LNCAP (cell line): ENCODE measurements around the gene BPI.

Experiments used
- TF ChIP-seq, protein P1 (sequence below): fragments of 450-650 bp; IDR thresholded peaks from 2 replicates; pipeline ENCODE4 v1.5.1; 2017; ENCODE audit warnings: mild to moderate bottlenecking

The BPI gene

DNA sequence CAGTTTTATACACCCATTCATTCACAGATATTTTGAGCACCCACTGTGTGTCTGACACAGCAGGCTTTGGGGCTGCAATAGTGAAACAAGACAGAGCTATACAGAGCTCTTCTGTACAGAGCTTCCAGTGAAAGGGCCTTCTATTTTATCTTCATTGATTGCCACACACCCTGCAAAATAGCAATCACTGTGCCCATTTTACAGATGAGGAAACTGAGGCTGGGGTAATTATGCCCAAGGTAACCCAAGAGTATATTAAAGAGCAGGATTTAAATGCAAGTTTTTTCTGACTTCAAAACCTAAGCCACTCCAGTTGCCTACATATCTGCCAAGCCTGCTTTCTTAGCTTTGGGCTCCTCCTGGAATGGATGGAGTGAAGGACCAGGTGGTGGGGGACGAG is 4.5 kb downstream of the BPI start:
- TF ChIP-seq, protein P1, sequence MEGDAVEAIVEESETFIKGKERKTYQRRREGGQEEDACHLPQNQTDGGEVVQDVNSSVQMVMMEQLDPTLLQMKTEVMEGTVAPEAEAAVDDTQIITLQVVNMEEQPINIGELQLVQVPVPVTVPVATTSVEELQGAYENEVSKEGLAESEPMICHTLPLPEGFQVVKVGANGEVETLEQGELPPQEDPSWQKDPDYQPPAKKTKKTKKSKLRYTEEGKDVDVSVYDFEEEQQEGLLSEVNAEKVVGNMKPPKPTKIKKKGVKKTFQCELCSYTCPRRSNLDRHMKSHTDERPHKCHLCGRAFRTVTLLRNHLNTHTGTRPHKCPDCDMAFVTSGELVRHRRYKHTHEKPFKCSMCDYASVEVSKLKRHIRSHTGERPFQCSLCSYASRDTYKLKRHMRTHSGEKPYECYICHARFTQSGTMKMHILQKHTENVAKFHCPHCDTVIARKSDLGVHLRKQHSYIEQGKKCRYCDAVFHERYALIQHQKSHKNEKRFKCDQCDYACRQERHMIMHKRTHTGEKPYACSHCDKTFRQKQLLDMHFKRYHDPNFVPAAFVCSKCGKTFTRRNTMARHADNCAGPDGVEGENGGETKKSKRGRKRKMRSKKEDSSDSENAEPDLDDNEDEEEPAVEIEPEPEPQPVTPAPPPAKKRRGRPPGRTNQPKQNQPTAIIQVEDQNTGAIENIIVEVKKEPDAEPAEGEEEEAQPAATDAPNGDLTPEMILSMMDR: no peak

GRCh38 chr20:38311091-38311490 is 7.1 kb downstream of the BPI start:
- TF ChIP-seq, protein P1: no peak

DNA sequence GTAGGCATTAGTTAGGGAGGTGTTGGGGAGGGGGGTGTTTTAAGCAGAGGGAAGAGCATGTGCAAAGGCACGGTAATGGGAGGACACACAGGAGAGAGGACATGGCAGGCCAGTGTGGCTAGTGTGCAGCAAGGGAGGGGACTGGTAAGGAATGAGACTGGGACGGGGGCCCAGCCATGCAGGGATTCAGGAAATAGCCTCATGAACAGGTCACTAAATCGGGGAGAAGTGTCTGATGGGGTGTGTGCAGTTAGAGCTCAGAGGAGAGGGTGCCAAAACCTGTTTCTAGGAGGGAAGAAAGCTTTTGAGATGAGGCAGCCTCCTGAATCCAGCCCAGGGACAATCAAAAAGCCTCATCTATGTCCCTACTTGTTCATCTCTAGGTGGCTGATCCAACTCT is 7.5 kb downstream of the BPI start:
- TF ChIP-seq, protein P1: no peak

DNA sequence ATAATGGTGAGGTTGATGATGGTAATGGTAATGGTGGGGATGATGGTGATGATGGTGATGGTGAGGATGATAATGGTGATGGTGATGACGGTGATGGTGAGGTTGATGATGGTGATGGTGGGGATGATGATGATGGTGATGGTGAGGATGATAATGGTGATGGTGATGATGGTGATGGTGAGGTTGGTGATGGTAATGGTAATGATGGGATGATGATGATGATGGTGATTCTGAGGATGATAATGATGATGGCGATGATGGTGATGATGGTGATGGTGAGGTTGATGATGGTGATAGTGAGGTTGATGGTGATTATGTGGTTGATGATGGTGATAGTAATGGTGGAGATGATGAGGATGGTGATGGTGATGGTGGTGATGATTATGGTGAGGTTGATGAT is 9.7 kb downstream of the BPI start:
- TF ChIP-seq, protein P1: no peak

- TF ChIP-seq, protein P1: no peak
These were observed 11.5 kb downstream of the BPI start for GRCh38 chr20:38315290-38315966.

DNA sequence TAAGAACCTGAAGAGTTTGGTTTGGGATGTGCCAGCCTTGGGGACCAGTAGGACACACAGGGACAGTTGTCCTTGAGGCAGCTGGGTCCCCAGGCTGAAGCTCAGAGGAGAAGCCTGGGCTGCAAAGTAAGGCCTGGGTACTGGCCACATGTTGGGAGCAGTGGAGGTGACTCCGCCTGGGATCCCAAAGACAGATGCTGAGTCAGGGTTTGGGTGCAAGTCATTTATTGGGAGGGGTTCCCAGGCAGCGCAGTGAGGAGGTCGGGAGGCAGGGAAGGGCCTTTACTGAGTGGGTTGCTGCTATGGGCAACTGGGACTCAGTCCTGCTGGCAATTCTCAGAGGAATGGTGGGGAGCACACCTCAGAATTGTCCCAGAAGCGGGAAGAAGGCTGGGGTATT is 12.4 kb downstream of the BPI start:
- TF ChIP-seq, protein P1: no peak

DNA sequence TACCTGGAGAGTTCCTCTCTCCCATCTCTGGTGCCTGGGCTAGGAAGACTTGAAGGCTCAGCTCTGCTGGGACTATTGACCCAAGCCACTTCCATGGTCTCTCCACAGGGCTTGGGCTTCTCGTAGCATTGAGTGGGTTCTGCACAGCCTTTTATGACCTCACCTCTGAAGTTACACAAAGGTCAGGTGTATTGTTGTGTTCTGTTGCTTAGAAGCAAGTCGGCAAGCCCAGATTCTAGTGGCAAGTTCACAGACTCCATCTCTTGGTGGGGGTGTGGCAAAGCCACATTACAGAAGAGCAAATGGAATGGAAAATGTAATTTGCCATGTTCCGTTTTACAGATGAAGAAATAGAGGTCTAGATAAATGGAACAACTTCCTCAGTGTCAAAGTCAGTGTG is 13.5 kb downstream of the BPI start:
- TF ChIP-seq, protein P1: no peak

DNA sequence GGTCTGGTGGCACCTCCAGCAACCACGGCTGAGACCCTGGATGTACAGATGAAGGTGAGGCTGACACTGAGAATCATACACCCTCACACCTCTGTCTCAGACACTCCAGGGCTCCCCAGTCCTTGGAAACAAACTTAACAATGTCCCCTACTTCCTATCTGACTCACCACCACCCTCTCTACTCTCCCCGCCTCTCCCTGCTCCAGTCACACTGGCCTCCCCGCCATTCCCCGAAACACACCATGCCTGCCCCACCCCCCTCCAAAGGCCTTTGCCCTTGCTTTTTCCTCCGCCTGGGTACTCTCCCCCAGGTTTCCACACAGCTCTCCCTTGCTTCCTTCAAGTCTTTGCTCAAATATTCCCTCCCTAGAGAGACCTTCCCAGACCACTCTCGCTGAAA is 16.3 kb downstream of the BPI start:
- TF ChIP-seq, protein P1: no peak
